GM10266 (cell line): ENCODE results near the gene WDR77.

ENCODE experiments used
- DNase-seq: peaks from one replicate; pipeline ENCODE4 v3.0.0; 2012; ENCODE audit errors: extremely low spot score
- TF ChIP-seq, protein P1 (sequence below): IDR thresholded peaks from 2 replicates; pipeline ENCODE4 v1.5.1; 2012; ENCODE audit warnings: mild to moderate bottlenecking, low read depth; ENCODE audit not compliant: control insufficient read depth, insufficient read depth; ENCODE audit errors: missing control alignments

Gene WDR77

DNA sequence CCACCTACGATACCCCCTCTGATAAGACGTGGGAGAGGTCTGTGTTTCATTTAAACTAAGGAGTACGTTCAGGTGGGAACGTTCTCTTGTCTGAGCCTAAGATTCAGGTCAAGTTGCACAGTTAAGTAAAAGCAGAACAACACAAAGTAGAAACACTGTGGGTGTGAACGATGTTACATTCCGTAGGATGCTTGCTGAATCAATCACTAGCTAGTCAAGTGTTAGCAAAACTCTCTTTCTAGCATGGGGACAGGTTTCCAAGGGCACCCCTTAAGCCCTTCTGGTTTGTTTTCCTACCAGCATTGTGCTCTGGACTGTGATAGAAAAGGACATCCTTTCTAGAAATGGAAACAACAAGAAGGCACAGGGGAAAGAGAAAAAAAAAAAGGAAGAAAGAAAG, 38.1 kb upstream of the WDR77 start:
- DNase-seq, result no peak
- TF ChIP-seq, protein P1, sequence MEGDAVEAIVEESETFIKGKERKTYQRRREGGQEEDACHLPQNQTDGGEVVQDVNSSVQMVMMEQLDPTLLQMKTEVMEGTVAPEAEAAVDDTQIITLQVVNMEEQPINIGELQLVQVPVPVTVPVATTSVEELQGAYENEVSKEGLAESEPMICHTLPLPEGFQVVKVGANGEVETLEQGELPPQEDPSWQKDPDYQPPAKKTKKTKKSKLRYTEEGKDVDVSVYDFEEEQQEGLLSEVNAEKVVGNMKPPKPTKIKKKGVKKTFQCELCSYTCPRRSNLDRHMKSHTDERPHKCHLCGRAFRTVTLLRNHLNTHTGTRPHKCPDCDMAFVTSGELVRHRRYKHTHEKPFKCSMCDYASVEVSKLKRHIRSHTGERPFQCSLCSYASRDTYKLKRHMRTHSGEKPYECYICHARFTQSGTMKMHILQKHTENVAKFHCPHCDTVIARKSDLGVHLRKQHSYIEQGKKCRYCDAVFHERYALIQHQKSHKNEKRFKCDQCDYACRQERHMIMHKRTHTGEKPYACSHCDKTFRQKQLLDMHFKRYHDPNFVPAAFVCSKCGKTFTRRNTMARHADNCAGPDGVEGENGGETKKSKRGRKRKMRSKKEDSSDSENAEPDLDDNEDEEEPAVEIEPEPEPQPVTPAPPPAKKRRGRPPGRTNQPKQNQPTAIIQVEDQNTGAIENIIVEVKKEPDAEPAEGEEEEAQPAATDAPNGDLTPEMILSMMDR, result no peak

DNA sequence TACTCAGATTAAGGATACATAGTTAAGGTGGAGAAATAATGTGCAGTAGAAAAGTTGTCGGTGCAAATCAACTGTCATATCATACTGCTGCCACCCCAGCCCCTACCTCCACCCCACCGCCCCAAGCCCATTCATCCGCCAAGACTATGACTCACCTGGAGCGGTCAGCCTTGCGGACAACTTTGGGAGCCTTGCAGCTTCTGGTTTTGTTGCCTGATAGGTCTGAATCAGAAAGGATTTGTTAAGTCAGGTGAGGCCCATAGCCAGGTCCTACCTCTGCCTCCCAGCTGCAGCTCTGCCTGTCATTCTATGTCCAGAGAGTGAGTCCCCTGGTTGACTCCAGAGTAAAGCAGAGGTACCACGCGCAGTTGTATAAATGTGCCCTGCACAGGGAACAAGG, 37.4 kb upstream of the WDR77 start:
- DNase-seq, result no peak
- TF ChIP-seq, protein P1, result no peak

DNA sequence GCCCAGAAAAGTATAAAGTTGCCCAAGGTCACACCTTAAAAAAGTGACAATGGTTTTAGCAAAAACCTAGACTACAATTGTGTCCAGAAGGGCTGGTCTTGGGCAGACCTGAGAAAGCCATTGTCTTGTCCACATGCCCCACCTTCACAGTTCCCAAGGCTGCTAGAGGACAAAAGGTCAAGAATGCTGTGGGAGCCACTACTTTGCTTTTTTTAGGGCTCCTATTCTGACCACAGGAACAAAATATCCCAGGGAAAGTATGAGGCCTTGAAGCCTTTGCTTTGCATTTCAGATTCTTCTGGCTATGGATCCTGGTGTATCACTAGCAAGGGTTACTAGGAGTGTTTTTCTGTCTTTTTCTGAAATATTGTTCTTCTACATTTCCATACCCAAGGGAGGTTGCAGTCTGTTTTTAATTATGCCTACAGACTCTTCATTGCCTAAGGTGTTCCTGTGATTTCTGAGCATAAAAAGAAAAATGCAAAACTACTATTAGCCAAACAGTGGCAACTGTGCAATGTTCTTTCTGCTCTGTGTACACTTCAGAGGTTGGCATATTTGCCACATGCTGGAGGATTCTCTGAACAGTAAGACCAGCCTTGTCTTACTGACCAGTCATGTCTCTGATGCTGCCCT, 35.5 kb upstream of the WDR77 start:
- TF ChIP-seq, protein P1, result no peak
- no peak for DNase-seq

DNA sequence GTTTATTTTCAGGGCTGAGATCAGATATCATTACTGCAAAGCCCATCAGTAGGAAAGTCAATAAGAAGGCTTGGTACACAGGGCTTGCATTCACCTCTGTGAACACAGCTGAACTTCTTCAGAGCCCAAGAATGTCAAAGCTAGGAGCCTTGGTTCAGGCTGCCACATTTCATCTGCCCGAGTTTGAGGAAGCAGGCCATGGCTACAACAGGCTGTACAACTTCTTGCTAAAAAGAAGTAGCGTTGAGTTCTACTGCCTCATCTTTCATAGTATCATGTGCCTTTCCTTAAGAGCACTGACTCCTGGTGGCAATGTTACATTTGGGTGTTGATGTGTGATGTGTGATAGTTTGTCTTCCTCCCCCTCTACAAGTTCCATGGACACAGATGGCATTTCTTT, 34.8 kb upstream of the WDR77 start:
- TF ChIP-seq, protein P1, result no peak

DNA sequence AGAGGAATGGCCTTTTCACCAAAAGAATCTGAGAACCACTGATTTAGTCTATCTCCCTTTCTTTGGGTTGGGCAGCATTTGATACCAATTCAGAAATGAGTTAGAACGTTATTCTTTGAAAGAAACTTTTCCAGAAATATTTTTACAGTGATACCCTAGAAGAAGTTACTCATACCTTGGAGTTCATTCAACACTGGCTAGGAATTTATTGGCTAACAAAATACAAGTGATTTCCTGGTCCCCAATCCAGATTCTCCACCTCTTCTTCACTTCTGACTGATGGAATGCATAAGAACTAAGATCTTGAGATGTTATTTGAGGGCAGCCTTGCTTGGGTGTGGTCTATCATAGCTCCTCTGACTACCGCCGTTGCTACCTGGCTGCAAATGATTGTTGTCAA, 34.1 kb upstream of the WDR77 start:
- TF ChIP-seq, protein P1, result no peak
- DNase-seq, result no peak

More for the DNA sequence above, 34.8 kb upstream of the WDR77 start:
- DNase-seq, result no peak

DNA sequence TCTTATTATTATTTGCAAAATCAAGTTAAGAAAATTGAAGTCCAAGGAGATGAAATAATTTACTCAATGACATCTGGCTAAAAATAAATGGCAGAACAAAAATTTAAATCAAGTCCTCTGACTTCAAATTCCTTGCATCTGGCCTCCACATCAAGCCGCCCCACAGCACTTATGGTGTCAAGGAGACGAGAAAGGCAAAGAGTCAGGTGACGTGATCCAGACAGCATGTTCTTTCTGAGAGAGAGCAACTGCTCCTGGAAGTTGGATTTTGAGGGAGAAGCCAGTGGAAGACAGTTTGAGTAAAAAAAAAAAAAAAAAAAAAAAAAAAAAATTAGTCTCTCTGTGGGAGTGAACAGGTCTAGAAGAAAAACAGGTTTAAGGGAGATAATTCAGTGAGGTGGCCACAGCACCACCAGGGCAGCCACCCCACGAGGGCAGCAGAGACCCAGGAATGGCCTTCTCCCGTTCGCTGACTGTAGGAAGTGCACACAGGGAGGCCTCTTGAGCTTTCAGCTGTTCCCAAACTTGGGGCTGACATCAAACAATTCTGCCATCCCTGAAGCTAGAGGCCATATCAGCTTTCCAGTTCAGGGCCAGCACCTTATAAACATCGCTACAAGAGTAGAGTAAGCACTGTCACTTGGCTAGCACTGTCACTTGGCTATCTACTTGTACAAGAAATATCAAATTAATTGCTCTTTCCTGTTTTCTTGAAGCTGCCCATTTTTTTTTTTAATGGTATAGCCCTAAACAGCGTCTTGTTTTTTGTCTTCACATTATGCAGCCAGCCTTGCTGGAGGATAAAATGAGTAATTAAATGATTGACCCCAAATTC, 32.5 kb upstream of the WDR77 start:
- peak; percentile 64 for DNase-seq
- TF ChIP-seq, protein P1, result peak; percentile 89

DNA sequence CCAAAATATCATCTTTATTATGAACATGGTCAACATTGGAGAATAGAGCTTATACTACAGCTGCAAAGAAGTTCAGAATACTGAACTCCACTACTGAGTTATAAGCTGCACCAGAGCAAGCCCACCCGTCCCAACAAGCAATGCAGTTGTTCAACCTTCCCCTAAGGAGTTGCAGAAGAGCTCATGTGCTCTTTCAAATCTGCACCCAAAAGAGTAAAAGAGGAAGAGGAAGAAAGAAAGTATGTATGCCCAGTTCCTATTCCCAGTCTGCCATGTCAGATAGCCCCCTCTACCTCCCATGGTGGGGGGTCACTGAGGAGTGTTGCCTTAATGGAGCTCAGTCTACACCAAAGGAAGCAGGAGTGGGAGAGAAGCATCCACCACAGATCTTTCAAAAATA, 31.6 kb upstream of the WDR77 start:
- no peak for DNase-seq
- TF ChIP-seq, protein P1, result no peak
